ENCODE results near the gene ZFHX2.

ZFHX2 gene

GRCh38 chr14:23579739-23580138 is 28.2 kb upstream of the ZFHX2 start:
- no peak for TF ChIP-seq POLR2A (IDR thresholded peaks at IDR 0.05; ENCODE audit: low read depth, low read length)
- FAIRE-seq (no peak), DNase-seq (ENCODE audit: insufficient read length, low spot score) (no peak)

GRCh38 chr14:23579311-23579630 is 27.7 kb upstream of the ZFHX2 start:
- no peak for TF ChIP-seq POLR2A (IDR thresholded peaks at IDR 0.05; ENCODE audit: low read depth, low read length)
- DNase-seq (ENCODE audit: insufficient read length, low spot score) (no peak), FAIRE-seq (no peak)

- FAIRE-seq = no peak
- peak; percentile 42 for DNase-seq (ENCODE audit: insufficient read length, low spot score)
- no peak for TF ChIP-seq POLR2A (IDR thresholded peaks at IDR 0.05; ENCODE audit: low read depth, low read length)
These were observed 27.2 kb upstream of the ZFHX2 start, which contains the start of gene JPH4 for GRCh38 chr14:23578560-23579310. Gene JPH4, minus strand, starts transcription at chr14:23578790. Its CDS starts 1,337 bp downstream, at chr14:23577453.

- FAIRE-seq = no peak
- TF ChIP-seq POLR2A (IDR thresholded peaks at IDR 0.05; ENCODE audit: low read depth, low read length) = no peak
- no peak for DNase-seq (ENCODE audit: insufficient read length, low spot score)
These were observed 26.3 kb upstream of the ZFHX2 start for GRCh38 chr14:23577710-23578392.

GRCh38 chr14:23577004-23577681 is 25.6 kb upstream of the ZFHX2 start:
- TF ChIP-seq POLR2A (IDR thresholded peaks at IDR 0.05; ENCODE audit: low read depth, low read length) = no peak
- DNase-seq (ENCODE audit: insufficient read length, low spot score) (no peak), FAIRE-seq (no peak)

- FAIRE-seq (no peak), DNase-seq (ENCODE audit: insufficient read length, low spot score) (no peak)
- TF ChIP-seq POLR2A (IDR thresholded peaks at IDR 0.05; ENCODE audit: low read depth, low read length) = no peak
These were observed 21.9 kb upstream of the ZFHX2 start for GRCh38 chr14:23573384-23574015.

- TF ChIP-seq POLR2A (IDR thresholded peaks at IDR 0.05; ENCODE audit: low read depth, low read length) = no peak
- FAIRE-seq = no peak
- DNase-seq (ENCODE audit: insufficient read length, low spot score) = no peak
These were observed 21.3 kb upstream of the ZFHX2 start for GRCh38 chr14:23572836-23573235.

- TF ChIP-seq POLR2A (IDR thresholded peaks at IDR 0.05; ENCODE audit: low read depth, low read length) = no peak
- no peak for DNase-seq (ENCODE audit: insufficient read length, low spot score)
- no peak for FAIRE-seq
These were observed 20.9 kb upstream of the ZFHX2 start for GRCh38 chr14:23572524-23572828.

- FAIRE-seq (no peak), DNase-seq (ENCODE audit: insufficient read length, low spot score) (no peak)
- TF ChIP-seq POLR2A (IDR thresholded peaks at IDR 0.05; ENCODE audit: low read depth, low read length) = no peak
These were observed 20.3 kb upstream of the ZFHX2 start for GRCh38 chr14:23571701-23572523.

GRCh38 chr14:23570806-23571483 is 19.4 kb upstream of the ZFHX2 start:
- no peak for DNase-seq (ENCODE audit: insufficient read length, low spot score)
- TF ChIP-seq POLR2A (IDR thresholded peaks at IDR 0.05; ENCODE audit: low read depth, low read length) = no peak
- no peak for FAIRE-seq

- no peak for FAIRE-seq
- DNase-seq (ENCODE audit: insufficient read length, low spot score) = no peak
- no peak for TF ChIP-seq POLR2A (IDR thresholded peaks at IDR 0.05; ENCODE audit: low read depth, low read length)
These were observed 18.0 kb upstream of the ZFHX2 start for GRCh38 chr14:23569443-23570151.

GRCh38 chr14:23568600-23569331 is 17.2 kb upstream of the ZFHX2 start:
- FAIRE-seq = no peak
- no peak for DNase-seq (ENCODE audit: insufficient read length, low spot score)
- no peak for TF ChIP-seq POLR2A (IDR thresholded peaks at IDR 0.05; ENCODE audit: low read depth, low read length)

Measured in H54 (cell line).